Fibroblast of the conjunctiva (primary cell): ENCODE data around the gene SMIM38.

Source experiments
- DNase-seq: peaks from one replicate; pipeline ENCODE4 v3.0.0-alpha.2; 2010; ENCODE audit warnings: low read depth

Gene SMIM38

DNA sequence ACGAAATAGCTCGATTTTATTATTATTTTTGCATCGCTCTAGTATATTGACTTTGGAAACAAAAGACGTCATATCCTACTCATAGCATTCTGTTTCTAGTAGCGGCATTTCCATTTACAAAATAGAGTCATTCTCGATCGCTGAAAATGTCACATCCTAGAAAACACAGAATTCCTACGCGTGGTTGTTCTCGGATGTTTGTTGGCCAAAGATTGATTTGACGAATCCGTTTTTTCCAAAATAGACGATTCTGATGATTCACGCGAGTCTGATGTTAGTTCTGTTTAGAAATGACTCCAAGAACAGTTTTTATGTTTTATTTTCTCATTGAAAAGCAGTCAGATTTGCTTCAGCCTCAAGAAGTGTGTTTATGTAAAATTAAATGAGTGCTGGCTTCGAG, 47.6 kb downstream of the SMIM38 start:
- DNase-seq: no peak

DNA sequence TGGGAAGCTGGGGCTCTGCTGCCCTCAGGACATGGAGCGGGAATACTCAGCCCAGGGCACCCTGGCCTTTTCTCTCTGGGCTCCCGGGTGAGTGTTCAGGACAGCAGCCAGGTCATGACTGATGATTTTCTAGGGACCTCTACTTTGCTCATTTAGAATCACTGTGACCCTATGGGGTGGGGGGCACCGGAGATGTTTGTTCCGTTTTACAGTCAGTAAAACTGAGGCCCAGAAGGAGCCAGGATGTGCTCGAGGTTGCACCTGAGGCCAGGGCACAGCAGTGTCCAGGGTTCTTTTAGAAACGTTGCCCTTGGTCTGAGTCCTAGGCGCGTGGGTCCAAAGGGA, 48.1 kb downstream of the SMIM38 start:
- DNase-seq: no peak

DNA sequence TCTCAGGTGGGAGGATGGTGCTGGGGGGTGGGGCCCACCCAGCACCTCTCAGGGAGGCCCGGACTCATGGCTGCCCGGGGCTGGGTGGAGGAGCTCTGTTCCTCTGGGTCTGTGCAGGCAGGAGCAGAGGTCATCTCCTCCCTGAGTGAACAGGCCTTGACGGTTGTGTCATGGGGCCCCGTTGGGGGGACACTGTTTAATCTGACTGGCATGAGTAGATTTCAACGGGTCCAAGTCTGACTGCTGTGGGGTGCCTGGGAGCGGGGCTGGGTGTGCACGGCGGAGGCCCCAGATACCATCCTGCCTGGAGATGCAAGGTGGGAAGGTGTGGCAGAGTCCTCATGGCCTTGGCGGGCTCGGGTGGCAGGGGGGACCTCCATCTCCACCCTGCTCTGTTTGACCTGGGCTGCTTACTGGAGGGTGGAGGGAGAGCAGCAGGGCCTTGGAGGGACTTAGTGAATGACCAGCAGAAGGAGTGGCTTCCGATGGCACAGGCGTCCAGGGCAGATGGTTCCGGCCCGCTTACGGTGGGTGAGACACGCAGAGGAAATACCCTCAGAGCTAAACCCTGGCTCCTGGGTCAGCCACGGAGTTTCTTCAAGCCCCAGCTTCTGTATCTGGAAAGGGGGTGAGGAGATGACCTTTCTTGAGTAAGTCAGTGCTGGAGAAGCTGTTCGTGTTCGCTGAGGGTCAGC, 48.7 kb downstream of the SMIM38 start:
- no peak for DNase-seq

DNA sequence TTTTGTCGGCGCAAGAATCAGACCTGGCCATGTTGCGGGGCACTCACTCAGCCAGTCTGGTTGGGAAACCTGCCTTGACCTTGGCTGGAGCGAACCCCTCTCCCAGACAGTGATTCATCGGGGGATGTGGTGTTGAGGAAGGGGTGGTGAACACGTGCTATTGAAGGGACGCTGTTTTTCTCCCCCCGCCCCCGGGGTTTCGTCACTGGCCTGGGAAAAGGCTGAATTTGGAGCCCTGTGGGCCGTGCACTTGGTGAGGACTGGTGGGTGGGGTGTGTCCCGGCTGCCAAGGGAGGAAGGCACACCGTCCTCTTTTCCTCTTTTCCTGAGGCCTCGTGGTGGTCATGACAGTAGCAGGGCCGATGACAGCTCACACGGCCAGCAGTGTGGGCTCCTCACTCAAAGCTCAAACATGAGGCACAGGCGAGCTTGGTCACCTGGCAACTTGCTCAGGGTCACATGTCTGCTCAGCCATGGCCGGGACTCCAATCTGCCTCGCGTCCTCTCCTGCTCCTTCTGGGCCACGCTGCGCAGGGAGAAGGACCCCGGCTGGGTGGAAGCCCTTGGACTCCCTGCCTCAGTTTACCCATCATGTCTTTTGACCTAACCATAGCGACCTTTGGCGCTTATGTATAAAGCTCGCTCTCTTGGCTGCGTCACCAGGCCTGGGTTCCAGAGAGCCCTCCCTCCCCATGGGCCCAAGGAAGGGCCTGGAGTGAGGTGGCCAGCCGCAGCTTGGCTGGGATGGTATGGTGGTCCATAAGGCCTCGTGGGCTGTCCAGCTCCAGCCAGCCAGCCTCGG, 49.4 kb downstream of the SMIM38 start:
- DNase-seq: no peak
